NCI-H187 (cell line): ENCODE measurements around the gene CFAP52.
"Not testable (repeated sequence)": the region's sequence is repeated elsewhere in the genome, so short reads cannot be mapped to it uniquely, and the experiment has no call there.

Source experiments
- DNase-seq, 2 experiments: peaks; one replicate each; lab custom pipeline; 2025; lab: John Stamatoyannopoulos, UW

CFAP52 gene

DNA sequence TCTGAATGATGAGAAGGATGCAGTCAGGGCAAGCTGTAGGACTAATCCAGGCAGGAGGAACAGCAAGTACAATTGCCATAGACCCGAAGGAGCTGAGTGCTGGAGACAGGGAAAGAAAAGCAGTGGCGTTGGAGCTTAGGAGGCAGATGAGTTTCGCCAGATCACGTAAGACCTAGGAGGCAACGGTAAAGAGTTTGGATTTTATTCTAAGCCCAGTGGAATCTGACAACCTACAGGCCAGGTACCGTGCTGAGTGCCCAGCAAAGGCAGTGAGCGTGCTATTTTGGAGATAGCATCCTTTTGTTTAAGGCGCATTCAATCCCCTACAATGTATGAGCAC is 70.1 kb downstream of the CFAP52 start:
- no peak for DNase-seq

DNA sequence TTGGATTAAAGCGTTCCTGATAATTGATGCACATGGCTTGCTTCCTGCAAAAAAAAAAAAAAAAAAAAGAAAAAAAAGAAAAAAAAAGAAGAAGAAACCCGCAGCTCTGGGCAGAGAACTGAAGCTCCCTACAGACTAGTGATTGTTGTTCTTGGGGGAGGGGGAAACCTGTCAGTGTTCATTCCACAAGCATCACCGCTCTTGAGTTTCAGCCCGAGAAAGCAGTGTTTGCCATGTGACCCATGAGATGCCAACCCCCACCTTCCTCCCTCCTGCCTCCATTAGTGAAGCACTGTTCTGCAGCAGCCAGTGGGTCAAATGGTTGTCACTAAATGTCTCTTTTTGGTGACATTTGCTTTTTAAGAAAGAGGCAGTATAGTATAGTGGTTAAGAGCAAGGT is 70.6 kb downstream of the CFAP52 start:
- no peak for DNase-seq

DNA sequence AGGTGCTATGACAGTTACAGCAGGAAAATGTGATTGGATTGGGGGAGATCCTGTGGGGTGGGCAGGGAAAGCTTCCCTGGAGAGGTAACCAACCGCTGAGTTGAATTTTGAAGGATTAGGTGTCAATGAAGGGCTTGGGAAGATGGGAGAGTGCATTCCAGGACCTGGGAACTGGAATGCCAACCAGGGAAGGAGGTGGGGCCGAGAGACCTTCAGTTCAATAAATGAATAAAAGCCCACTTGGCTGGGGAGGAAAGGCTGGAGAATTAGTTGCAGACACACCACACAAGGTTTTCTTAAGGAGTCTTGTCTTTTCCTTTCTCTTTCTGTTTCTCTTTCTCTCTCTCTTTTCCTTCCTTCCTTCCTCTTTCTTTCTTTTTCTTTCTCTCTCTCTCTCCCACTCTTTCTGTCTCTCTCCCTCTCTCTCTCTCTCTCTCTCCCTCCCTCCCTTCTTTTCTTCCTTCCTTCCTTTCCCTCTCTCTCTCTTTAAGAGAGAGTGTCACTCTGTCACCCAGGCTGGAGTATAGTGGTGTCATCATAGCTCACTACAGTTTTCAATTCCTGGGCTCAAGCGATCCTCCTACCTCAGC is 72.2 kb downstream of the CFAP52 start:
- DNase-seq, result no peak

DNA sequence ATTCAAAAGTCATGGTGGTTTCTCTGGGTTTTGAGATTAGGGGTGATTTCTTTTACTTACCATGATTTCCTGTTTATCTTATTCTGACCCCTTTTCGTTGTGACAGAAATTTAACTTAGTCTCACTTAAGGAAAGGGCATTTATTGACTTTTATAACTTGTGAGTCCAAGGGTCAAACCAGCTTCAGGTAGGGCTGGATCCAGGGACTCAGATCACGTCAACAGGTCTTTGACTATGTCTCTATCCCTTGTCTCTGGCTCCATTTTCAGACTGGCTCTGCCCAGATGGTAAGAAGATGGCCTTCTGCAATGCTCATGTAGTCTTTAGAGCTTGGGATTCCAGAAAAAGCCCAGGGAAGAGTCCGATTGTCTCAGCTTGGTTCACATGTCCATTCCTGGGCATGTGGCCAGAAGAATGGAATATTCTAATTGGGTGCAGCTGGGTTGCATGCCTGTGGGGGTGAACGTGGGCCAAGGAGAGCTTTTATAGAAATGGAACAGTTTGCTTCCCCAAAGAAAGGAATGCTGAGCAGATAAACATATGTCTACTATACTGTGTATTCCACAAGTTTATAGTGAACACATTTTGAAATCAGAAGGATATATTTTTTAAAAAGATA is 82.3 kb downstream of the CFAP52 start:
- DNase-seq, result no peak

DNA sequence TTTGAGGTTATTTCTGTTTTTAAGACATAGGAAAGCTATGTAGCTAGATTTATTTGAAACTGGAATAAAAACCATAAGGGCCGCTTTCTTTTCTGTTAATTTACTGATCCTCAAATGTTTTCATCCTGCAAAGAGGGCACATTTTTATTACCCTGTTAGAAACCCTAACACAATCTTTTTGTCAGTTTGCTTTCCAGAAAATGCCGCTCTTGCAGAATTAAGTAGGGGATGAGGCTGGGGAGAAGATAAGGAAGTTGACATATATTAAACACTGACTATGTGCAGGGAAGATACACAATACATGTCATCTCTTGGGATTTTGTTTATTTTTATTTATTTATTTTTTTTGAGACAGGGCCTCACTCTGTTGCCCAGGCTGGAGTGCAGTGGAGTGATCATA is 84.6 kb downstream of the CFAP52 start:
- no peak for DNase-seq

DNA sequence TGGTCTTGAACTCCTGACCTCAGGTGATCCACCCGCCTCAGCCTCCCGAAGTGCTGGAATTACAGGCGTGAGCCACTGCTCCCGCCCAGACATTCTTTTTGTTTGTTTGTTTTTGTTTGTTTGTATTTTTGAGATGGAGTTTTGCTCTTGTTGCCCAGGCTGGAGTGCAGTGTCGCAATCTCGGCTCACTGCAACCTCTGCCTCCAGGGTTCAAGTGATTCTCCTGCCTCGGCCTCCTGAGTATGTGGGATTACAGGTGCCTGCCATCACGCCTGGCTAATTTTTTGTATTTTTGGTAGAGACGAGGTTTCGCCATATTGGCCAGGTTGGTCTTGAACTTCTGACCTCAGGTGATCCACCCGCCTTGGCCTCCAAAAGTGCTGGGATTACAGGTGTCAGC is 87.1 kb downstream of the CFAP52 start:
- DNase-seq, result not testable (repeated sequence)

DNA sequence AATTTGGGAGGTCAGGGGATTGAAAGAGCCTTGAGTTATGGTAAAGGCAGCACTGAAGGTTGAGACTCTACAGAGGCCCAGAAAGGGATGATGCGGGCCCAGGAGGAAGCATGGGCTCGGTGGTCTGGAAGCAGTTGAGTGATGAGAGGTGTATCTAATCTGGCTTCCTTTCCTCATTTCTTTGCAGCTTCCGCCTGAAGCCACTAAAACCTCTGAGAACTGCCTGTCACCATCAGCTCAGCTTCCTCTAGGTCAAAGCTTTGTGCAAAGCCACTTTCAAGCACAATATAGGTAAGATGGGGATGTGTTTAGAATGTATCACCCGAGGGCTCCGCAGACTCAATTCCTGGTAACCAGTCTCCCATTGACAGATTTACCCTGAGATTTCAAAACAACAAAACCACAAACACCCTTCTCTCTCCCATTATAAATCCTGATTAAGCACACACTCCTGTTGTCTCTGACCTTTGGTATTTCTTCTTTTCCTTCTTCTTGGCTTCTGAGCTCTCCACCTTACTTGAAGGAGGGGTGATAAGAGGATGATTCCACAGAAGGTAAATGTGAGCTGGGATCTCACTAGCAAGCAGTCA is 90.1 kb downstream of the CFAP52 start:
- no peak for DNase-seq

DNA sequence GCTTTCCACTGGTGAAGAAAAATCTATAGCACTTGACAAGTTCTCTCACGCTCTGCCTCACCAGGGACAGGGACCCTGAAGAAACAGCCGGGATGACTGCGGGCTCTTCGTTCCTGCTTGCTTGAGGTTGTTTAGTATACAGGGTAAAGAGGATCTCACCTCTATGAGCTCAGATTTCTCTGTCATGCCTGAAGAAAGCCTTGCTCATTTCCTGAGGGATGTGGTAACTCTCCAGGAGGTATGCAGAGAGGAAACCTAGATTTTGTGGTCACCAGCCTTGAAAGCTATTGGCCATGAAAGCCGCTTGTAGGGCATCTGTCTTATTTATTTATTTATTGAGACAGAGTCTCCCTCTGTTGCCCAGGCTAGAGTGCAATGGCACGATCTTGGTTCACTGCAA is 92.1 kb downstream of the CFAP52 start:
- no peak for DNase-seq

DNA sequence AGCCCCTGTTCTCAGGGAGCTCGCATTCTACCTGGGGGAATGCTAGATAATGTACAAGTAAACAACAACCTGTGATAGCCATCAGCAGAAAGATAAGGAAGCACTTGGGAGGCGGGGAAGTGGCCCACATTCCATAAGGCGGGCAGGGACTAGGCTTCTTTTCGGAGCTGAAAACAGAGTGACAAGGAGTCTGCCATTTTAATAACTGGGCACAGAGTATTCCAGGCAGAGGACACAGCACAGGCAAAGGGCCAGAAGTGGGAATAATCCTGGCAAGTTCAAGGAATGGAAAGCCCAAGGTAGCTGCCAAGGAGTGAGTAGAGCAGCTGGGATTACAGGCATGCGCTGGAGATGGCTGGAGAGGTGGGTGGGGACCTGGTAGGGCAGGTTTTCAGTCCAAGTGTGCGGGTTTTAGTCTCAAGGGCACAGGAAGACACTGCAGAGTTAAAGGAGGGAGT is 93.1 kb downstream of the CFAP52 start:
- DNase-seq, result no peak

DNA sequence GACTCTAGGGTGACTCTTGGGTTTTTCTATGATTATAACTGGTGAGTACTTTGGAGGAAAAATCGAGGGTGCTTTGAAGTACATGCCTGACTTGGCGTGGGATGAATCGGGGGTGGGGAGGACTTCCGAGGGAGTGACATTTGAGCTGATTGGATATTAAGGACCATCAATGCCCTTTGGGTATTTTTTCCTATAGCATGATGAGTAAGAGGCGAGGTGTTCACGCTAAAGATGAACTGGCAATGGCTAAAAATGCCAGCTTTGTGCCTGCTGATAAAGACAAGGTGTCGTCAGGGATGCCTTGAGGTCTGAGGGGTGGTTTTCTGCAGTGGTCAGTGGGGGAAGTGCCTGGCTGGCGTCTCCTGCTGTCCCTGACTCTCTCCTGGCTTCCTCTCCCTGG is 94.2 kb downstream of the CFAP52 start:
- no peak for DNase-seq

DNA sequence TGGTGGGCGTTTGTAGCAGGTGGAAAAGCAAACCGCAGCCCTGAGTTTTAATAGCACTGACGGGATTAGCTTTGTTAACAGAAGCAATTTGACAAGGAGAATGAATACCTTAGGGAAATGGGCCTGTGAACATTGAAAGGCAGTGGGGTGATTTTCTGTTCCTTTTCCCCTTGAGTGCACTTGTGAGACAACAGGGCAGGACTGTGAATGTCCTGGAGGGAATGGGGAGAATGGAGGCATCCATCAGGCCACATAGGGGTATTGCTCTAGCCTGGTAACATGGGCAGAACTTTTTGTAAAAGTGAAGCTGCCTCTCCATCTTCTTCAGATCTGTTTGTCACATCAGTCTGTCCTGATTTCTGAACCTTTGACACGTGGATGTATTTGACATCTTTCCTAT is 95.1 kb downstream of the CFAP52 start:
- DNase-seq, result no peak

DNA sequence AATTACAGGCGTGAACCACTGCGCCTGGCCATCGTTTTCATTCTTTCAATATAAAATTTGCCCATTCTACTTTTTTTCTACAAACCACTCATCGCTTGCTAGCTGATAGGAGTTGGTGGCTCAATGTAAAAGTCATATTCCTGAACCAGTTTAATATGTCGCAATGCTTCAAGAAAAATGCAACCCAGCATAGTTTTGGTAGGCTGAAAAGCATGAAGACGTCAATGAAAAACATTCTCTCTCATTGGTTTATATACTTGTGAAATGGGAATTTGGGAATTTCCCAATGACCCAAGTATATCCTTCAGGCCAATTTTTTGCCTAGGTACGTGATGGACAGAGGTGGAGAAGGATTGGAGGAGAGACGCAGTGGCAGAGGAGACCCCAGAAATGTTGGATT is 95.8 kb downstream of the CFAP52 start:
- DNase-seq, result no peak

DNA sequence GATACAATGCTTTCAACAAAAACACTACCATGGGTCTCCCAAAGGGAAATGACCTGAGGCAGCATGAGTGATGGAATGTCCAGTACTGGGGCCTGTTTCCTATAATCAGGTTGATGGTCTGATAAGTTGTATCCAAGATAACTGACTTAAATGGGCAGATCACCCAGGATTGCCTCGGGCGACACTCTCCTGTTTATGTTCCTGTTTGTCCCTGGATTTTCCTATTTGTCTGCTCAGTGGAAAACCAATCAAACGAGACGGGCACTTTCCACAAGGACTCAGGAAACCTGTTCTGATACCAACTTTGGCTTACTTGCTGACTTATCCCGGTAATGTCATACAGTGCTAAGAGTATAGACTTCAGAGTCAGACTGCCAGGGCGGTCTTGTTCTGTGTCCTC is 96.2 kb downstream of the CFAP52 start:
- DNase-seq, result no peak

DNA sequence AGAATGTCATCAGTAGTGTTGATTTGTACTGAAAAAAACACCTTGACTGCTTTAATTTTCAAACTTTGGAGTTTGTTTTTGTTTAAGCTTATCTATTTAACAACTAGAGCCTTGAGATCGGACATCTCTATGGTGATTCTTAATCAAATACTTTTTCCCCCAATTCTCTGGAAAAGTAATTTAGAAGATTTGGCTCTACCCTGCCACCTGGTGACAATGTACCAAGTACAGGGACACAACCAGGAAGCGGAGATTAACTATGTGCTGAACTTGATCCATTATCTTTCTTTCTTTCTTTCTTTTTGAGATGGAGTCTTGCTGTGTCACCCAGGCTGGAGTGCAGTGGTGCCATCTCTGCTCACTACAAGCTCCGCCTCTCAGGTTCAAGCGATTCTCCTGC is 99.6 kb downstream of the CFAP52 start:
- DNase-seq, result no peak

DNA sequence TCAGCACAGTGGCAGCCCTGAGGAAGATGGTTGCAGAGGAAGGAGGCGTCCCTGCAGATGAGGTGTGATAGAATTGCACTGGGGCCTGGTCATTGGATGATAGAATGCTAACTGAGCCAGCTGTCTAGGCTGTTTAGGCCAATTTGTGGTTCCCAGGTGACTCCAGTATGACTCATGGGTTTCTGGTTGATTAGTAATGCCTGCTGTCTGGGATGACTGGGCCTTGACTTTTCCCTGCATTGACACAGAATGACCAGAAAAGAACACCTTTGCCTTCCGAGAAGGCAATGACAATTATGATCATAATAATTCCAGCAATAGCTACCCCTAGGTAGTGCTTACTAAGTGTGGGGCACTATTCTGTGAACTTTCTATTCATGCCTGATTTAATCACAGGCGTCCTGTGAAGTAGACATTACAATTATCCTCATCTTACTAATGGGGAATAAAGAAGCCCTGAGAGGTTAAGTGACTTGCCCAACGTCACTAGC is 100.4 kb downstream of the CFAP52 start:
- no peak for DNase-seq

DNA sequence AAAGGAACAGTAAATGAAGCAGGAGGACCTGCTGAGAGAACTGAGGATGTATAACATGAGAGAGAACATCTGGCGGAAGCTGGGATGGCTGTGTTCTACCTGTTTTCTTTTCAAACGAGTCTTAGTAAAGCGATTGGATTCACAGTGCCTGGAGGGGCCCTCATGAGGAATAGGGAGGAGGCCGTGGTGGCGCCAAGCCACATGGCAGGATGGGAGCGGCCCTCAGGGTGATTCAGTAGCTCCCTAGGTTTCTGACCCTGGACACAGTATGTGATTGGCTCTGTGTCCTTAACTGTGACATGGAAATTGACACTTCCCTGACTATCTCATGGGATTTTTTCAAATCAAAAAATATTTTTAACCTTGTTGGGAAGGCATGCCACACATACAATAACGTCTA is 101.0 kb downstream of the CFAP52 start:
- no peak for DNase-seq

DNA sequence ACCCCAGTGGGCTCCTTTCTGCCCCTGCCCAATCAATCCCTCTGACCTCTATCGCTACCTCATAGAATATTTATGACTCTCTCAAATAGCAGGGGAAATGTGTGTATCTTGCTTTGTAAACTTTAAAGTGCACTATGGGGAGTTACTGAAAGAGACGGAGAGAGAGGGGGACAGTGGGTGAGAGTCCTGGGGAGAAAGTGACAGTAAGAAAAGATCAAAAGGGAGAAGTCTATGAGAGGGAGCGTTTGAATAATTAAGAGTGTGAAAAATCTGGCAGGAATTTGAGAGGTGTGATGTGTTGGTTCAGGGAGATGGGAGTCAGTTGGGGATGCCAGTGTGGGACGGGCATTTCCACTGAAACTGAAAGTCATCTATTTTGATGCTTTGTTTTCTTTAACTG is 101.5 kb downstream of the CFAP52 start:
- no peak for DNase-seq

DNA sequence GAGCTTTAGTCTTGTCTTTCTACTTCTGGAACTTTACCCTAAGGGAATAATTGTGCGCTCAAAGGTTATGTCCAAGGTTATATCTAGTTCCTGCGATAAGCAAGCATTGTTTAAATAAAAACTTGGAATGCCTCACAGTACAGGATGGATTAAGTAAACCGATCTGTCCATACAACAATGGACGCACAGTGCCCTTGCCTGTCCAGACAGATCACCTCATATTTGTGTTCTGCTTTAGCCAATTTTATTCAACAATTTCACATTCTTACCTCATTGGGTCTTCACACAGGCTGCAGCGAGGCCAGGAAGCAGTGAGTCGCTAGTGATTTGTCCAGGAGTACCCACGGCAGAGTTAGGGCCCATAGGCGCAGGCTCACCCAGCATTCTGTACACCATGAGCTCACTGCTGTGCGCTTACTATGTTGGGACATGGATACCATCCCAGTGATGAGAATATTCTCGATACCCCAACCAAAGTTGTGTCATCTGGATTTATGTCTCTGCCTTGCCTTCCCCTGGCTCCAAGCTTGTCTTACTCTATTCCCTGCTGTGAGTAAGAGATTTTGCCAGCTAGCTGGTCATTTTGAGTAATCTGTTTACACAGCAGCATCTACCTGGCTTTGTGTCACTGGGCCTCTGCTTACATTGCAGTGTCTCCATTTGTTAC is 108.6 kb downstream of the CFAP52 start:
- no peak for DNase-seq
